HG03097 (cell line): Measurements from ENCODE around the gene RAPGEF5.

ENCODE experiments used
- ATAC-seq: cut with Tn5 transposase; IDR thresholded peaks from one replicate; pipeline ENCODE4 v1.9.1; 2021; ENCODE audit not compliant: unreplicated experiment, low FRiP score

RAPGEF5 gene

GRCh38 chr7:22137026-22137425 is 219.9 kb downstream of the RAPGEF5 start:
- ATAC-seq, result no peak

- no peak for ATAC-seq
Measured at GRCh38 chr7:22129819-22130580, 227.0 kb downstream of the RAPGEF5 start.

GRCh38 chr7:22129166-22129565 is 227.8 kb downstream of the RAPGEF5 start:
- ATAC-seq, result no peak

- ATAC-seq, result no peak
Measured at GRCh38 chr7:22128528-22128920, 228.4 kb downstream of the RAPGEF5 start.

GRCh38 chr7:22127835-22128527 is 229.0 kb downstream of the RAPGEF5 start:
- no peak for ATAC-seq

- no peak for ATAC-seq
Measured at GRCh38 chr7:22125436-22125835, 231.5 kb downstream of the RAPGEF5 start.

- ATAC-seq, result no peak
Measured at GRCh38 chr7:22124941-22125340, 232.0 kb downstream of the RAPGEF5 start.

- ATAC-seq, result no peak
Measured at GRCh38 chr7:22123139-22123538, 233.8 kb downstream of the RAPGEF5 start.

- no peak for ATAC-seq
Measured at GRCh38 chr7:22121702-22122474, 235.1 kb downstream of the RAPGEF5 start.

GRCh38 chr7:22120391-22121053 is 236.4 kb downstream of the RAPGEF5 start:
- no peak for ATAC-seq

GRCh38 chr7:22117222-22117621 is 239.7 kb downstream of the RAPGEF5 start:
- no peak for ATAC-seq

- no peak for ATAC-seq
Measured at GRCh38 chr7:22116451-22117030, 240.4 kb downstream of the RAPGEF5 start.

GRCh38 chr7:22115689-22116088 is 241.3 kb downstream of the RAPGEF5 start:
- no peak for ATAC-seq

- ATAC-seq, result no peak
Measured at GRCh38 chr7:22114440-22114981, 242.4 kb downstream of the RAPGEF5 start.

- no peak for ATAC-seq
Measured at GRCh38 chr7:22113041-22113440, 243.9 kb downstream of the RAPGEF5 start.

- ATAC-seq, result no peak
Measured at GRCh38 chr7:22111661-22112060, 245.3 kb downstream of the RAPGEF5 start.

- ATAC-seq, result no peak
Measured at GRCh38 chr7:22110881-22111280, 246.1 kb downstream of the RAPGEF5 start.

- peak; percentile 80 for ATAC-seq
Measured at GRCh38 chr7:22110227-22110839, 246.6 kb downstream of the RAPGEF5 start.

GRCh38 chr7:22109761-22110160 is 247.2 kb downstream of the RAPGEF5 start:
- ATAC-seq, result no peak
